Colonic mucosa (tissue), 4 donors: ENCODE results near the gene TMEM94. TPM values are rescaled to one million over a fixed set of nuclear protein-coding genes. Genes with fewer than 3 reads are reported as not detected.
"Not testable (repeated sequence)": the region's sequence is repeated elsewhere in the genome, so short reads cannot be mapped to it uniquely, and the experiment has no call there.

ENCODE experiments used
- DNase-seq: peaks from one replicate; pipeline ENCODE4 v3.0.0-alpha.2; 2020
- H3K27ac ChIP-seq: fragments of 200-600 bp; one replicate; pipeline ENCODE4 v1.8.0; 2021
- H3K27me3 ChIP-seq: fragments of 200-600 bp; one replicate; pipeline ENCODE4 v1.8.0; 2021
- H3K36me3 ChIP-seq: fragments of 200-600 bp; one replicate; pipeline ENCODE4 v1.8.0; 2021
- H3K4me1 ChIP-seq: fragments of 200-600 bp; one replicate; pipeline ENCODE4 v1.8.0; 2021; ENCODE audit warnings: mild to moderate bottlenecking
- H3K4me3 ChIP-seq: fragments of 200-600 bp; one replicate; pipeline ENCODE4 v1.8.0; 2021
- H3K9ac ChIP-seq, 2 donors: one replicate each; pipeline ENCODE4 v1.7.0; 2013; ENCODE audit warnings: control low read depth in 2 of 2, low read depth in 2 of 2, low read length in 2 of 2
- H3K9me3 ChIP-seq: fragments of 200-600 bp; one replicate; pipeline ENCODE4 v1.8.0; 2021
- CTCF ChIP-seq: fragments of 200-600 bp; IDR thresholded peaks from one replicate; pipeline ENCODE4 v1.8.0; 2022; ENCODE audit warnings: antibody characterized with exemption, mild to moderate bottlenecking
- intact Hi-C: fragments of 100-400 bp; cut with DNase I; formaldehyde crosslinking; loops from one replicate; pipeline ENCODE4 v1.14.1; 2022
- total RNA-seq, 2 donors: library from RNA; stranded (reverse); fragmentation: NEBNext Ultra II Directional in 1 of 2; extraction: Animal tissue kit (Norgen Biotek cat#: 25700) in 1 of 2; gene quantifications; one replicate each; pipeline ENCODE4 v1.2.1, GENCODE V29; 2021
- donor health status: healthy.
- donor health status: DM: no; HTN: no; CAD: no.
- donor health status: DM: no; HTN: no; CAD: no.

TMEM94 gene
- total RNA-seq, 2 donors from 2014 or later, result 88.3 to 95.7 TPM

- Histone ChIP-seq H3K4me3 (no peak overlapping the region), H3K27me3 (no peaks in the 10 kb centered on the region), H3K9ac (no peak overlapping the region), H3K27ac (no peak overlapping the region), H3K4me1 (peaks cover 11% of the 10 kb centered on the region), H3K36me3 (no peaks in the 10 kb centered on the region), H3K9me3 (no peaks in the 10 kb centered on the region)
- no peak for TF ChIP-seq CTCF
- intact Hi-C loops, result no loop called here
- no peak for DNase-seq
Measured at GRCh38 chr17:75518983-75519537, 62.6 kb downstream of the TMEM94 start.

- H3K4me1 ChIP-seq, result peaks cover 17% of the 10 kb centered on the region
- not testable (repeated sequence) for H3K9ac ChIP-seq, H3K4me3 ChIP-seq, H3K9me3 ChIP-seq, H3K27me3 ChIP-seq, H3K27ac ChIP-seq, DNase-seq, H3K36me3 ChIP-seq
- intact Hi-C loops, result loop anchor here (10.0 kb wide), 1 partner anchor 64 kb away; the partner anchor contains the start of gene MYO15B
Measured at GRCh38 chr17:75520413-75520812, 64.0 kb downstream of the TMEM94 start.

GRCh38 chr17:75521290-75521689 lies 64.9 kb downstream of the TMEM94 start:
- no peak overlapping the region for H3K27ac ChIP-seq
- intact Hi-C loops, result loop anchor here (10.0 kb wide), 1 partner anchor 64 kb away; the partner anchor contains the start of gene MYO15B
- no peaks in the 10 kb centered on the region for H3K9me3 ChIP-seq
- TF ChIP-seq CTCF, result no peak
- no peak overlapping the region for H3K9ac ChIP-seq
- no peak for DNase-seq
- H3K4me1 ChIP-seq, result peaks cover 18% of the 10 kb centered on the region
- H3K27me3 ChIP-seq, result no peaks in the 10 kb centered on the region
- no peak overlapping the region for H3K4me3 ChIP-seq
- no peaks in the 10 kb centered on the region for H3K36me3 ChIP-seq

- DNase-seq, result no peak
- Histone ChIP-seq H3K9me3 (no peaks in the 10 kb centered on the region), H3K9ac (no peak overlapping the region), H3K27ac (no peak overlapping the region), H3K27me3 (no peaks in the 10 kb centered on the region), H3K4me1 (peaks cover 20% of the 10 kb centered on the region), H3K36me3 (no peaks in the 10 kb centered on the region), H3K4me3 (no peak overlapping the region)
- intact Hi-C loops, result loop anchor here (10.0 kb wide), 1 partner anchor 63 kb away; the partner anchor contains the start of gene MYO15B
- no peak for TF ChIP-seq CTCF
Measured at GRCh38 chr17:75521951-75522727, 65.7 kb downstream of the TMEM94 start.

GRCh38 chr17:75523647-75524046 lies 67.2 kb downstream of the TMEM94 start:
- Histone ChIP-seq H3K36me3 (no peaks in the 10 kb centered on the region), H3K4me3 (no peak overlapping the region), H3K4me1 (peaks cover 10% of the 10 kb centered on the region), H3K9ac (no peak overlapping the region), H3K27me3 (no peaks in the 10 kb centered on the region), H3K9me3 (no peaks in the 10 kb centered on the region), H3K27ac (no peak overlapping the region)
- intact Hi-C loops, result loop anchor here (10.0 kb wide), 1 partner anchor 61 kb away; the partner anchor contains the start of gene MYO15B
- no peak for DNase-seq
- TF ChIP-seq CTCF, result no peak
